Osteoblast (primary cell): ENCODE data around the gene SCN4B. TPM values are rescaled to one million over a fixed set of nuclear protein-coding genes. Genes with fewer than 3 reads are reported as not detected.

Source experiments
- DNase-seq: peaks from one replicate; pipeline ENCODE4 v3.0.0; 2011; ENCODE audit warnings: low spot score, mixed read lengths; ENCODE audit not compliant: insufficient read length; ENCODE audit errors: missing footprints
- H2AFZ ChIP-seq: 2 replicates; pipeline ENCODE4 v1.6.0; 2011; ENCODE audit warnings: mild to moderate bottlenecking, low read length
- H3K27ac ChIP-seq: 2 replicates; pipeline ENCODE4 v1.5.1; 2011; ENCODE audit warnings: mild to moderate bottlenecking, low read depth, low read length, moderate library complexity
- H3K27me3 ChIP-seq: 2 replicates; pipeline ENCODE4 v1.6.0; 2012; ENCODE audit warnings: mild to moderate bottlenecking, control low read depth, inconsistent platforms, low read length, moderate library complexity; ENCODE audit not compliant: insufficient read depth
- H3K36me3 ChIP-seq: 2 replicates; pipeline ENCODE4 v1.5.1; 2011; ENCODE audit warnings: mild to moderate bottlenecking, low read length, control low read depth, moderate library complexity; ENCODE audit not compliant: insufficient read depth
- H3K4me1 ChIP-seq: 2 replicates; pipeline ENCODE4 v1.5.1; 2011; ENCODE audit warnings: mild to moderate bottlenecking, low read length, control low read depth, moderate library complexity; ENCODE audit not compliant: insufficient read depth
- H3K4me2 ChIP-seq: 2 replicates; pipeline ENCODE4 v1.6.0; 2011; ENCODE audit warnings: mild to moderate bottlenecking, low read length; ENCODE audit not compliant: insufficient read depth
- H3K4me3 ChIP-seq: fragments of 200-600 bp; sonication (generic); 3 replicates; pipeline ENCODE4 v1.5.1; 2012; ENCODE audit warnings: mild to moderate bottlenecking, low read length, inconsistent platforms; ENCODE audit not compliant: insufficient read depth
- H3K79me2 ChIP-seq: 2 replicates; pipeline ENCODE4 v1.6.0; 2012; ENCODE audit warnings: mild to moderate bottlenecking, low read length, control low read depth, inconsistent platforms; ENCODE audit not compliant: insufficient read depth
- H3K9me3 ChIP-seq: 2 replicates; pipeline ENCODE4 v1.5.1; 2011; ENCODE audit warnings: low read depth, low read length, control low read depth
- H4K20me1 ChIP-seq: 2 replicates; pipeline ENCODE4 v1.6.0; 2012; ENCODE audit warnings: mild to moderate bottlenecking, low read length, control low read depth; ENCODE audit not compliant: insufficient read depth
- CTCF ChIP-seq: IDR thresholded peaks from 2 replicates; pipeline ENCODE4 v1.5.1; 2011; ENCODE audit warnings: mild to moderate bottlenecking, low read depth, low read length, moderate library complexity; ENCODE audit errors: extremely low read depth
- total RNA-seq: library from RNA; depleted of rRNA; stranded (reverse); fragments of >200 nt; gene quantifications from 2 replicates; pipeline ENCODE4 v1.2.3, GENCODE V29; 2012

Gene SCN4B
- total RNA-seq, 1 donor: 0.36 TPM

GRCh38 chr11:118148240-118148639, 4.4 kb downstream of the SCN4B start:
- Histone ChIP-seq H3K9me3 (no peaks in the 10 kb centered on the region), H3K79me2 (no peaks in the 10 kb centered on the region), H3K27ac (no peak overlapping the region), H4K20me1 (no peaks in the 10 kb centered on the region), H3K4me2 (no peak overlapping the region), H3K4me3 (no peak overlapping the region), H3K27me3 (peaks cover 64% of the 10 kb centered on the region), H3K36me3 (no peaks in the 10 kb centered on the region), H2AFZ (no peak overlapping the region), H3K4me1 (no peaks in the 10 kb centered on the region)
- no peak for TF ChIP-seq CTCF
- DNase-seq: peak; percentile 73

- Histone ChIP-seq H3K4me3 (no peak overlapping the region), H3K4me1 (no peaks in the 10 kb centered on the region), H3K27me3 (peaks cover 56% of the 10 kb centered on the region), H4K20me1 (no peaks in the 10 kb centered on the region), H3K4me2 (no peak overlapping the region), H3K79me2 (no peaks in the 10 kb centered on the region), H2AFZ (no peak overlapping the region), H3K9me3 (no peaks in the 10 kb centered on the region), H3K36me3 (no peaks in the 10 kb centered on the region), H3K27ac (no peak overlapping the region)
- TF ChIP-seq CTCF: no peak
- peak; percentile 90 for DNase-seq
Measured at GRCh38 chr11:118147502-118147901, 5.1 kb downstream of the SCN4B start.

GRCh38 chr11:118146554-118146953, 6.1 kb downstream of the SCN4B start:
- H2AFZ ChIP-seq: no peak overlapping the region
- H3K79me2 ChIP-seq: no peaks in the 10 kb centered on the region
- peak; percentile 25 for DNase-seq
- no peaks in the 10 kb centered on the region for H3K36me3 ChIP-seq
- H3K4me3 ChIP-seq: no peak overlapping the region
- H3K27ac ChIP-seq: no peak overlapping the region
- H3K27me3 ChIP-seq: peaks cover 47% of the 10 kb centered on the region
- H4K20me1 ChIP-seq: no peaks in the 10 kb centered on the region
- no peak for TF ChIP-seq CTCF
- H3K4me1 ChIP-seq: no peaks in the 10 kb centered on the region
- no peak overlapping the region for H3K4me2 ChIP-seq
- H3K9me3 ChIP-seq: no peaks in the 10 kb centered on the region

GRCh38 chr11:118145285-118146227, 7.1 kb downstream of the SCN4B start:
- H3K79me2 ChIP-seq: no peaks in the 10 kb centered on the region
- H3K27ac ChIP-seq: no peak overlapping the region
- no peaks in the 10 kb centered on the region for H3K4me1 ChIP-seq
- H3K27me3 ChIP-seq: peaks cover 37% of the 10 kb centered on the region
- TF ChIP-seq CTCF: peak; percentile 77
- no peaks in the 10 kb centered on the region for H3K9me3 ChIP-seq
- DNase-seq: peak; percentile 98
- H3K4me3 ChIP-seq: peak overlapping the region; percentile 64
- H2AFZ ChIP-seq: peak overlapping the region; percentile 72
- H3K36me3 ChIP-seq: no peaks in the 10 kb centered on the region
- H3K4me2 ChIP-seq: peak overlapping the region; percentile 77
- no peaks in the 10 kb centered on the region for H4K20me1 ChIP-seq
